PC-9 (cell line): ENCODE results near the gene MMP15. TPM values are rescaled to one million over a fixed set of nuclear protein-coding genes. Genes with fewer than 3 reads are reported as not detected.

Experiments
- BruUV-seq: library from RNA; stranded (reverse); fragments of 400-500 nt; replicated peaks from 2 replicates; lab custom pipeline; 2021; lab: Mats Ljungman, UMichigan
- CTCF ChIA-PET: fragments of 300-600 bp; sonication (Branson Sonifier 250); formaldehyde crosslinking; loops from one replicate; lab custom pipeline; 2022; ENCODE audit warnings: antibody characterized with exemption; lab: Charles Lee
- POLR2A ChIA-PET: fragments of 300-600 bp; sonication (Branson Sonifier 250); formaldehyde crosslinking; loops from one replicate; lab custom pipeline; 2022; ENCODE audit warnings: antibody characterized with exemption; ENCODE audit not compliant: unreplicated experiment; lab: Charles Lee
- DNase-seq, 2 experiments: peaks; one replicate each; pipeline versions ENCODE4 v3.0.0 to v3.0.0-alpha.2; 2015 to 2022; ENCODE audit warnings: mixed read lengths in 1 of 2
- H2AFZ ChIP-seq: fragments of 200-600 bp; sonication (generic); 2 replicates; pipeline ENCODE4 v1.8.1; 2017; ENCODE audit warnings: antibody characterized with exemption
- H3F3A ChIP-seq: fragments of 200-600 bp; sonication (generic); 2 replicates; pipeline ENCODE4 v1.8.1; 2017; ENCODE audit warnings: antibody characterized with exemption, mild to moderate bottlenecking, low read depth; ENCODE audit not compliant: insufficient read depth
- H3K27ac ChIP-seq: fragments of 200-600 bp; sonication (generic); 2 replicates; pipeline ENCODE4 v1.6.1; 2016; ENCODE audit warnings: mixed run types
- H3K27me3 ChIP-seq: fragments of 200-600 bp; sonication (generic); 2 replicates; pipeline ENCODE4 v1.6.1; 2016; ENCODE audit warnings: low read depth, mixed run types; ENCODE audit not compliant: insufficient read depth
- H3K36me3 ChIP-seq: fragments of 200-600 bp; sonication (generic); 2 replicates; pipeline ENCODE4 v1.6.1; 2016; ENCODE audit warnings: low read depth, mixed run types
- H3K4me1 ChIP-seq: fragments of 200-600 bp; sonication (generic); replicated peaks from 2 replicates; pipeline ENCODE4 v1.6.1; 2016; ENCODE audit warnings: mixed run types; ENCODE audit not compliant: insufficient read depth
- H3K4me2 ChIP-seq: fragments of 200-600 bp; sonication (generic); 2 replicates; pipeline ENCODE4 v1.6.1; 2017; ENCODE audit warnings: mixed run types
- H3K4me3 ChIP-seq: fragments of 200-600 bp; sonication (generic); 2 replicates; pipeline ENCODE4 v1.6.1; 2016; ENCODE audit warnings: mixed run types
- H3K79me2 ChIP-seq: fragments of 200-600 bp; sonication (generic); 2 replicates; pipeline ENCODE4 v1.6.1; 2017; ENCODE audit warnings: low read depth, mixed run types
- H3K9me2 ChIP-seq: fragments of 200-600 bp; sonication (generic); 2 replicates; pipeline ENCODE4 v1.8.1; 2017; ENCODE audit warnings: mild to moderate bottlenecking; ENCODE audit not compliant: insufficient read depth
- H3K9me3 ChIP-seq: fragments of 200-600 bp; sonication (generic); 2 replicates; pipeline ENCODE4 v1.8.1; 2016; ENCODE audit warnings: low read depth; ENCODE audit not compliant: insufficient read depth
- H4K20me1 ChIP-seq: fragments of 200-600 bp; sonication (generic); 2 replicates; pipeline ENCODE4 v1.8.1; 2017; ENCODE audit not compliant: insufficient read depth
- EZH2 ChIP-seq: fragments of 200-600 bp; sonication (generic); IDR thresholded peaks from 2 replicates; pipeline ENCODE4 v1.8.0; 2017; ENCODE audit warnings: antibody characterized with exemption, low read depth
- intact Hi-C: fragments of 100-400 bp; cut with micrococcal nuclease; formaldehyde crosslinking; loops from one replicate; pipeline ENCODE4 v1.10.0; 2022; ENCODE audit not compliant: unreplicated experiment
- total RNA-seq: library from RNA; stranded (reverse); gene quantifications from 2 replicates; pipeline ENCODE4 v1.2.3, GENCODE V29; 2021
- TF ChIP-seq, protein P1 (sequence below): fragments of 200-600 bp; sonication (generic); conservative IDR thresholded peaks from 2 replicates; pipeline ENCODE4 v1.6.1; 2017; ENCODE audit warnings: mixed run types, antibody characterized with exemption, mild to moderate bottlenecking, moderate library complexity

MMP15 gene
- total RNA-seq, 1 experiment from 2014 or later = 20.1 TPM

DNA sequence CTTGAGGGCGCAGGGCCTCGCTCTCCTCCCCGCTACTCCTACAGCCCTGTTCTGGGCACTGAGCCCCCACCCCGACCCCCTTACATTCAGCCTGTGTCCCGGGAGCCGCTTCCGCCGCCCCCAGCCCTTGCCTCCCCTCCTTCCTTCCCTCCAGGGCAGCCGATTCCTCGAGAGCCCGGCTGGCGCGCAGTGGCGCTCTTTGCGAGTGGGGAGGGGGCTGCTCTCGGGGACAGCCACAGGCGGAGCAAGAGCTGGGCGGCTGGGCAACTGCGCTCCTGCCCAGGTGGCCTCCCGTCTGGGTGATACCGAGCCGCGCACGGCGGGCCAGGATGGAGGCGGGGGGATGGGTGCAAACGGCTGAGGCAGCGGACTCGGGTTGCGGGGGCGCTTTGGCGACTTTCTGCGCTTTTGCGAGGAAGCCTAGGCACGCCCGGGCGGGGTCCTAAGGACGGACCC, 1.2 kb downstream of the MMP15 start:
- Histone ChIP-seq H3K4me1 (peaks cover 29% of the 10 kb centered on the region), H3K27me3 (no peaks in the 10 kb centered on the region), H3K27ac (no peak overlapping the region), H3K4me2 (peak overlapping the region; percentile 90), H3K79me2 (0 out of 2 replicates have a peak, but pooled peaks cover 15% of the 10 kb centered on the region), H3K4me3 (peak overlapping the region; percentile 94), H3K9me2 (no peaks in the 10 kb centered on the region), H3K36me3 (no peaks in the 10 kb centered on the region), H3K9me3 (no peaks in the 10 kb centered on the region), H3F3A (peaks cover 35% of the 10 kb centered on the region; the same call in 1 of the 2 replicates), H4K20me1 (0 out of 2 replicates have a peak, but pooled peaks cover 5% of the 10 kb centered on the region), H2AFZ (peak overlapping the region; percentile 86)
- intact Hi-C loops = loop anchor here (10.0 kb wide), 3 partner anchors 168 to 628 kb away; partner anchors contain the start of genes CSNK2A2 and SETD6
- DNase-seq = no peak
- BruUV-seq = no TSS peak
- ChIA-PET CTCF (interaction anchor here (1.0 kb wide), 1 partner anchor 103 kb away, joined by 3 read pairs; the partner anchor contains the start of gene CFAP20), POLR2A (interaction anchor here (0.7 kb wide), 2 partner anchors 97 to 124 kb away, joined by 3 read pairs; no protein-coding TSS in a partner anchor)
- TF ChIP-seq, protein P1, sequence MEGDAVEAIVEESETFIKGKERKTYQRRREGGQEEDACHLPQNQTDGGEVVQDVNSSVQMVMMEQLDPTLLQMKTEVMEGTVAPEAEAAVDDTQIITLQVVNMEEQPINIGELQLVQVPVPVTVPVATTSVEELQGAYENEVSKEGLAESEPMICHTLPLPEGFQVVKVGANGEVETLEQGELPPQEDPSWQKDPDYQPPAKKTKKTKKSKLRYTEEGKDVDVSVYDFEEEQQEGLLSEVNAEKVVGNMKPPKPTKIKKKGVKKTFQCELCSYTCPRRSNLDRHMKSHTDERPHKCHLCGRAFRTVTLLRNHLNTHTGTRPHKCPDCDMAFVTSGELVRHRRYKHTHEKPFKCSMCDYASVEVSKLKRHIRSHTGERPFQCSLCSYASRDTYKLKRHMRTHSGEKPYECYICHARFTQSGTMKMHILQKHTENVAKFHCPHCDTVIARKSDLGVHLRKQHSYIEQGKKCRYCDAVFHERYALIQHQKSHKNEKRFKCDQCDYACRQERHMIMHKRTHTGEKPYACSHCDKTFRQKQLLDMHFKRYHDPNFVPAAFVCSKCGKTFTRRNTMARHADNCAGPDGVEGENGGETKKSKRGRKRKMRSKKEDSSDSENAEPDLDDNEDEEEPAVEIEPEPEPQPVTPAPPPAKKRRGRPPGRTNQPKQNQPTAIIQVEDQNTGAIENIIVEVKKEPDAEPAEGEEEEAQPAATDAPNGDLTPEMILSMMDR = no peak
- no peak for TF ChIP-seq EZH2

DNA sequence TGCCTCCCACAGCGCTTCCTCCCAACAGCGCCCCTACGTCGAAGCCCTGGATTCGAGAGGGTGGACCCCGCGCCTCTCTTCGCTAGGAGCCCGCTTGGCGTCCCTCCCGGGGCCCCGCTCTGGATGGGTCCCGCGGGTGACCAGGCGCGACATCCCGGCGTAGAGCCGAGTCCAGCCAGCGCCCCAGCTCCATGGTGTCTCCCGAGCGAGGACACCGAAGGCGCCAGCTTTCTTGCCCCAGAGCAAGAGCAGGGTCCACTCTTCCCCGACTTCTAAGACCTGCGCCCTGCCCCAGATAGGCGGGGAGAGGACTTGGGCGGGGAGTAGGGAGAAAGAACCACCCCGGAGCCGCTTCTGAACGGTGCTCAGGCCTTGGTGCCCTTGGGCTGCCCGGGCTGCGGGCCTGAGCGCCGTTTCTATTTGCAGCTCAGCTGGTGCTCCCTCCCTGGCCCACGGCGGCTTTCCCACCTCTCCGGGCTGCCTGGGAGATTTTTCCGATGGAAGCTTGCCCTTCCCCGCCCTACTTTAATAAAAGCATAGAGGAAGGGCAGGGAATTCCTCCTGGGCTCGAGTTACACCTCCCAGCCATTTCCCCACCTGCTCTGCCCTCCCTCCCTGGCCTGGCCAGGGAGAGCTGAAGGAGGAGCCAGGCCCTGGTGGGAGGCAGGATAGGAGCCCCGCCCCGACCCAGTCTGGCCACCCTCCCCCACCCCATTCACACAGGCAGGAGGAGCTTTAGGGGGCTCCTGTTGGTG, 1.8 kb downstream of the MMP15 start:
- Histone ChIP-seq H3F3A (peaks cover 29% of the 10 kb centered on the region; the same call in 1 of the 2 replicates), H3K36me3 (no peaks in the 10 kb centered on the region), H3K4me3 (peak overlapping the region; percentile 94), H4K20me1 (0 out of 2 replicates have a peak, but pooled peaks cover 5% of the 10 kb centered on the region), H3K9me2 (no peaks in the 10 kb centered on the region), H2AFZ (peak overlapping the region; percentile 86), H3K4me2 (peak overlapping the region; percentile 90), H3K27me3 (no peaks in the 10 kb centered on the region), H3K9me3 (no peaks in the 10 kb centered on the region), H3K27ac (no peak overlapping the region), H3K4me1 (peaks cover 23% of the 10 kb centered on the region), H3K79me2 (0 out of 2 replicates have a peak, but pooled peaks cover 15% of the 10 kb centered on the region)
- ChIA-PET CTCF (interaction anchor here (0.5 to 1.0 kb wide), 5 partner anchors 95 to 565 kb away, joined by 3 to 9 read pairs (median 4); partner anchors contain the start of genes CFAP20 and POLR2C), POLR2A (interaction anchor here (0.5 to 0.7 kb wide), 2 partner anchors 73 to 648 kb away, joined by 6 to 20 read pairs; no protein-coding TSS in a partner anchor)
- intact Hi-C loops = loop anchor here (10.0 kb wide), 3 partner anchors 167 to 627 kb away; partner anchors contain the start of genes CSNK2A2 and SETD6
- TF ChIP-seq, protein P1 = no peak
- no peak for TF ChIP-seq EZH2
- peak; percentile 60 to 65 for DNase-seq
- BruUV-seq = no TSS peak

DNA sequence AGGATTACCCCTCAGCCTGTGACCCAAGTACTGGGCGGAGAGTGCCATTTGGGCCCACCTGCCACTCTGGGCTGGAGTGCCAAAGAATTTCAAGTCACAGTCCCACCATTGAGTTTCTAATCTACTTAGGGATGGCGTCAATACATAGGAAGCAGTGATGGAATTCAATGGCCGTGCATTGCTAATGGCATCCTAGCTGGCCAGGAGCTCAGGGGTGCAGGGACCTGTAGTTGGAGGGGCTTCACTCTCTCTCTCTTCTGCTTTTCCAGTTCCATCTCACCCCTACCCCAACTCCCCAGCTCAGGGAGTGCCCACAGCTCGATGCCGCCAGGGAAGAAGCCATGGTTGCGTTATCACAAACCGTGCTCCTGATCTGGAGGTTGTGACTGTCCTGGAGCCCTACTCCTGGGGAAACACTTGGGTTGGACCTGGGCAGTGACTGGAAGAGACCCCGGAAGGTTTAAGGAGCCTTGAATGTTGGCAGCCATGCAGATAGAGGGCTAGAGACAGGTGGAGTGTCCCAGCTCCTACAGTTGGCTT, 2.4 kb downstream of the MMP15 start:
- Histone ChIP-seq H3K79me2 (0 out of 2 replicates have a peak, but pooled peaks cover 15% of the 10 kb centered on the region), H3K9me2 (no peaks in the 10 kb centered on the region), H3K4me1 (peaks cover 17% of the 10 kb centered on the region), H3K27me3 (no peaks in the 10 kb centered on the region), H2AFZ (no peak overlapping the region), H3F3A (peaks cover 25% of the 10 kb centered on the region; the same call in 1 of the 2 replicates), H3K4me2 (peak overlapping the region; percentile 90), H3K9me3 (no peaks in the 10 kb centered on the region), H3K4me3 (peak overlapping the region; percentile 94; the same call in 1 of the 2 replicates), H4K20me1 (0 out of 2 replicates have a peak, but pooled peaks cover 5% of the 10 kb centered on the region), H3K27ac (no peak overlapping the region), H3K36me3 (no peaks in the 10 kb centered on the region)
- intact Hi-C loops = loop anchor here (10.0 kb wide), 3 partner anchors 167 to 627 kb away; partner anchors contain the start of genes CSNK2A2 and SETD6
- no peak for DNase-seq
- no peak for TF ChIP-seq EZH2
- TF ChIP-seq, protein P1 = no peak
- ChIA-PET CTCF (interaction anchor here (0.5 to 0.7 kb wide), 4 partner anchors 94 to 565 kb away, joined by 4 to 9 read pairs (median 4); partner anchors contain the start of gene POLR2C), POLR2A (interaction anchor here (0.5 to 0.7 kb wide), 2 partner anchors 73 to 647 kb away, joined by 6 to 20 read pairs; no protein-coding TSS in a partner anchor)
- BruUV-seq = no TSS peak
